Cerebellar cortex (tissue), 1 donor: Measurements from ENCODE around the gene TECRL.

ENCODE experiments used
- DNase-seq: peaks from one replicate; pipeline ENCODE4 v3.0.0-alpha.2; 2015; ENCODE audit warnings: low spot score

The TECRL gene

GRCh38 chr4:64327237-64327636, 82.0 kb downstream of the TECRL start:
- DNase-seq: no peak

- DNase-seq: no peak
Measured at GRCh38 chr4:64326507-64326906, 82.7 kb downstream of the TECRL start.

GRCh38 chr4:64306255-64306565, 103.0 kb downstream of the TECRL start:
- DNase-seq: no peak

- no peak for DNase-seq
Measured at GRCh38 chr4:64305565-64306254, 103.5 kb downstream of the TECRL start.

GRCh38 chr4:64272432-64272831, 136.8 kb downstream of the TECRL start:
- DNase-seq: no peak

- no peak for DNase-seq
Measured at GRCh38 chr4:64271601-64272081, 137.6 kb downstream of the TECRL start.

- no peak for DNase-seq
Measured at GRCh38 chr4:64266669-64267068, 142.6 kb downstream of the TECRL start.

- no peak for DNase-seq
Measured at GRCh38 chr4:64266263-64266662, 143.0 kb downstream of the TECRL start.

GRCh38 chr4:64251781-64252180, 157.5 kb downstream of the TECRL start:
- no peak for DNase-seq

- no peak for DNase-seq
Measured at GRCh38 chr4:64250488-64250887, 158.8 kb downstream of the TECRL start.

- peak; percentile 69 for DNase-seq
Measured at GRCh38 chr4:64250061-64250460, 159.2 kb downstream of the TECRL start.

GRCh38 chr4:64248186-64248585, 161.1 kb downstream of the TECRL start:
- DNase-seq: peak; percentile 68

- no peak for DNase-seq
Measured at GRCh38 chr4:64230709-64231310, 178.4 kb downstream of the TECRL start.
